Stimulated activated CD8-positive, alpha-beta memory T cell treated with anti-CD3 and anti-CD28 coated beads, Interleukin-15, amount 100 ng/mL, for 48 hours (primary cell): ENCODE results near the gene RHOBTB3.
"Not testable (repeated sequence)": the region's sequence is repeated elsewhere in the genome, so short reads cannot be mapped to it uniquely, and the experiment has no call there.

Source experiments
- DNase-seq, 2 donors: peaks; one replicate each; pipeline ENCODE4 v3.0.0-alpha.2; 2020; ENCODE audit warnings: low read depth in 2 of 2

Gene RHOBTB3, protein sequence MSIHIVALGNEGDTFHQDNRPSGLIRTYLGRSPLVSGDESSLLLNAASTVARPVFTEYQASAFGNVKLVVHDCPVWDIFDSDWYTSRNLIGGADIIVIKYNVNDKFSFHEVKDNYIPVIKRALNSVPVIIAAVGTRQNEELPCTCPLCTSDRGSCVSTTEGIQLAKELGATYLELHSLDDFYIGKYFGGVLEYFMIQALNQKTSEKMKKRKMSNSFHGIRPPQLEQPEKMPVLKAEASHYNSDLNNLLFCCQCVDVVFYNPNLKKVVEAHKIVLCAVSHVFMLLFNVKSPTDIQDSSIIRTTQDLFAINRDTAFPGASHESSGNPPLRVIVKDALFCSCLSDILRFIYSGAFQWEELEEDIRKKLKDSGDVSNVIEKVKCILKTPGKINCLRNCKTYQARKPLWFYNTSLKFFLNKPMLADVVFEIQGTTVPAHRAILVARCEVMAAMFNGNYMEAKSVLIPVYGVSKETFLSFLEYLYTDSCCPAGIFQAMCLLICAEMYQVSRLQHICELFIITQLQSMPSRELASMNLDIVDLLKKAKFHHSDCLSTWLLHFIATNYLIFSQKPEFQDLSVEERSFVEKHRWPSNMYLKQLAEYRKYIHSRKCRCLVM

DNA sequence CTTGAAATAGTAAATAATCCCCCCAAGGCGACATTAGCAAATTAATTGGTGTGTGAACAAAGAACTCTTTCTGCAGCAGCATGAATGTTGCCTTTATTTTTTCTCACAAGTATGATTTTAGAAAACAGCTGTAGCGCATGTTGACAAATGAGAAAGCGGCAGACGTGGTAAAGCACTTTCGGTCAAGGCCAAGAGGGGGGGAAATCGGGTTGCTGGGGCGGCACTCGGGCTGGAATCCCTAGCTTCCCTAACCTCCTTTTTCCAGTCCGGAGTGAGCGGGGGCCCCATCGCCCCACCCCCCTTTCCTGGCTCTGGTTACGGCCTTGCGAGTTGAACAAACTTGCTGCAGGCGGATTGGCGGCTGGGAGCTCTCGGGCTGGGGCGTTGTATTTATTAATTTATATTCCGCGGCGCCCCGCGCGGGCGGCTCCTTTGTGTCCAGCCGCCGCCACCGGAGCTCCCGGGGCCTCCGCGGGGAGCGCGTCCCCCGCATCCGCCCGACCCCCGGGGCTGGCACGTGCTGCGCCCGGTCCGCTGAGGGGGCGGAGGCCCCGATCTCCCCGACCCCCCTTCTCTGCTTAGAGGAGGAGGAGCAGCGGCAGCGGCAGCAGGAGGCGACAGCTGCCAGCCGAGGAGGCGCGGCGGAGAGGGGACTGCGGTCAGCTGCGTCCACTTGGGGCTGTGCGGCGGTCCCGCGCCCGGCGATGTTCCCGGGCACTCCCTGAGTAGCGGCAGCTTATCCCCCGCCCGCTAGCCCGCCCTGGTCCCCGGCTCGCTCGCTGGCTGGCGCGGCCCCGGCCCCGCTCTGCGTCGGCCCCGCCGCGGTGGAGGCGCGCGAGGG is at the start of gene RHOBTB3:
RHOBTB3 (plus strand) TSS at position 607 of the 841 bp plus-strand sequence. CDS start 347 bp downstream, outside the sequence.
- peak; percentile 13 to 18 for DNase-seq

DNA sequence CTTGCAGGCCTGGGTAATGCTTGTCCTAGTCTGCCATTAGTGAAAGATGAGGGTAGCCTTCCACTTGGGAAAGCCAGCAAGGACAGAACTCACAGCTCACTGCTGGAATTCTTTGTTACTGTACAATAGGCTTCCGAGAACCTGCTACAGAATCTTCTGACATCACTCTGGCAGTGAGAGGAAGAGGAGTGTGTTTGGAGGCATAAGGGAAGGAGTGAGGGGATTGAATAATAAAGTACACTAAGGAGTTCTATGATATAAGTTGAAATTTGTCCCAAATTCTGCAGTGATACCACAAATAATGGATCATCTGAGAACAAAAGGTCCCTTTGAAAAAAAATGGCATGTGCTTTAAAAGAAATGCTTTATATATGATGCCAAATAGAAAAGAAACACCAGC is 48.2 kb upstream of the RHOBTB3 start, which contains the start of gene SPATA9:
SPATA9 (minus strand) TSS at position 101 of the 400 bp plus-strand sequence. CDS start 137 bp downstream, outside the sequence.
- no peak for DNase-seq

GRCh38 chr5:95684361-95684760 is 46.8 kb upstream of the RHOBTB3 start:
- no peak for DNase-seq

DNA sequence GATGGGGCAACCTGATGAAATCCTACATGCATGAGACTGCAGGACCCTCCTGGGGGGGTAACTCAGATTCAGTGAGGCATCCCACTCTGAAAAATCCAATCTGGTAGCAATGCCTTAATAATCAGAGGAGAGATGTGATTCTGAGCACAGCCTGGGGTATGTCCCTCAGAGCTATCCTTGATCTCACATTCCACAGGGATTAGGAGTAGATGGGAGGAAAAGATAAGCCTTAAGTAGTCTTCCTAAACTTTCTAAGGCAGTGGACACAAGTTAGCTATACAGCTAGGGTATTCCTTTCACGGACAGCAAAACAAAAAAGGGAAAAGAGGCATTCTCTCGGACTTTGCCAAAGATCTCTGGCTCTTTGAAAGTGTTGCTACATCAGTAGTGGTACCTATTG is 44.5 kb upstream of the RHOBTB3 start:
- no peak for DNase-seq

GRCh38 chr5:95689680-95690079 is 41.5 kb upstream of the RHOBTB3 start:
- DNase-seq = no peak

GRCh38 chr5:95690333-95690732 is 40.8 kb upstream of the RHOBTB3 start:
- DNase-seq = no peak

DNA sequence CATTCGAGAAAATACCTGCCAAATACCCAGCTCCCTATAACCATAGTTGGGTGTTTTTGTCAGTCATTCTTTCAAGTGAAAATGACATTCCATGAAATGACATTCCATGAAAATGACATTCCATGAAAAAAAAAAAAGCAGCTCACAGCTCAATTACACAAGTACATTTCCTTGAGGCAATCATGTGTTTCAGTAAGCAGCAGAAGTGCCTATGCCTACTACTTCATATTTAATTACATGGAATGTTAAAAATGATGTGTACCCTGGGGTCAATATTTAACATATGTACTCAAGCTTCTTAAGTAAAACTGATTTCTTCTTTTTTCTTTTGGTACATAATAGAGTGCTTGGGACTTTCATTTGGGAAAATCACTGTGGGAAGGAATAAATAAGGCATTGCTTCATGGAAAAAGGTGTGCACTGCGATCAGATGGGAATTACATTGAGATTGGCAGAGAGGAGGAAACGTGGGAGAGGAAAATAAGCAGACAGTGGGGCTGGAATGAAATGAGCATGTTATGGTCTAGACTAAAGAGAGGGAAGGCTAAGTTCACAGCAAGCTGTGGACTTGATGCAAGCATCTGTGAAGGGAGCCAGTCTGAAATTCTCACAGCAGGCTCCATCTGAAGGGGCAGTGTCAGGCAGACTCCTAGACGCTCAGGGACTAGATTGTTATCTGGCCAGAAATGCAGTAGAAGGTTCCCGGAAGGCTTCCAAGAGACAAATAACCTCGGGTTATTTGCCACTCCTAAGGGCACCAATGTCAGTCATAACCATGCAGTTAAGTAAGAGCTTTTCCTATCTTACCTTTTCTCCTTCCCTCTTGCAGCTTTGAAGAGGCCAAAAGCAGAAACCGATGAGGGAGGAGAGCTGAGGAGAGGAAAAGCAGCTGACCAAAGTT is 33.1 kb upstream of the RHOBTB3 start:
- DNase-seq = no peak

GRCh38 chr5:95699337-95699736 is 31.8 kb upstream of the RHOBTB3 start:
- DNase-seq = no peak

DNA sequence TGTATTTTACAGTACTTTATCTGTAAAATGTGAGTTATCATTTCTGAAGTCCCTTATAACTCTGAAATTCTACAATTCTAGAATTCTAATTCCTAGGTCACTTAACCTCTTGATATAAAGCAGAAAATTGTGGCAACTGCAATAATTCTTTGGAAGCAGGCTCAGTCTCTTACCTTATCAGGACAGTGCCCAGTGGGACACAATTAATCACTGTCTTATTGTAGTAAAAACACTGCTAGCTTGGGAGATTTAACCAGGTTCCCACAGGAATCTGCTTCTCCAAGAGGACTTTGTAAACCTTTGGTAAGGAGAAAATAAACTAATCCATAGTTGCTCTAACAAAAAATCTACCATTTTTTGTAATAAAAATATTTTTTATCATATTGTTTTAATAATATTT is 30.1 kb upstream of the RHOBTB3 start:
- no peak for DNase-seq

- DNase-seq = no peak
These were observed 27.0 kb upstream of the RHOBTB3 start for GRCh38 chr5:95704150-95704549.

DNA sequence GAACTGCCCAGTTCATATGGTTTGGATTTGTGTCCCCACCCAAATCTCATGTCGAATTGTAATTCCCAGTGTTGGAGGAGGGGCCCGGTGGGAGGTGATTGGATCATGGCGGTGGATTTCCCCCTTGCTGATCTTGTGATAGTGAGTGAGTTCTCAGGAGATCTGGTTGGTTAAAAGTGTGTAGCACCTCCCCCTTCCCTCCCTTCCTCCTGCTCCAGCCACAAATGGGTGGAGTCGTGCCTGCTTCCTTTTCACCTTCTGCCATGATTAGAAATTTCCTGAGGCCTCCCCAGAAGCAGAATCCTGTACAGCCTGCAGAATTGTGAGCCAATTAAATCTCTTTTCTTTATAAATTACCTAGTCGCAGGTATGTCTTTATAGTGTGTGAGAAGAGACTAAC is 24.9 kb upstream of the RHOBTB3 start:
- not testable (repeated sequence) for DNase-seq

GRCh38 chr5:95707055-95707454 is 24.1 kb upstream of the RHOBTB3 start:
- no peak for DNase-seq

GRCh38 chr5:95707534-95708188 is 23.5 kb upstream of the RHOBTB3 start:
- DNase-seq = not testable (repeated sequence)

GRCh38 chr5:95708876-95709275 is 22.3 kb upstream of the RHOBTB3 start:
- DNase-seq = no peak

GRCh38 chr5:95709967-95710650 is 21.0 kb upstream of the RHOBTB3 start:
- no peak for DNase-seq

- DNase-seq = not testable (repeated sequence)
These were observed 20.3 kb upstream of the RHOBTB3 start for GRCh38 chr5:95710651-95711500.

DNA sequence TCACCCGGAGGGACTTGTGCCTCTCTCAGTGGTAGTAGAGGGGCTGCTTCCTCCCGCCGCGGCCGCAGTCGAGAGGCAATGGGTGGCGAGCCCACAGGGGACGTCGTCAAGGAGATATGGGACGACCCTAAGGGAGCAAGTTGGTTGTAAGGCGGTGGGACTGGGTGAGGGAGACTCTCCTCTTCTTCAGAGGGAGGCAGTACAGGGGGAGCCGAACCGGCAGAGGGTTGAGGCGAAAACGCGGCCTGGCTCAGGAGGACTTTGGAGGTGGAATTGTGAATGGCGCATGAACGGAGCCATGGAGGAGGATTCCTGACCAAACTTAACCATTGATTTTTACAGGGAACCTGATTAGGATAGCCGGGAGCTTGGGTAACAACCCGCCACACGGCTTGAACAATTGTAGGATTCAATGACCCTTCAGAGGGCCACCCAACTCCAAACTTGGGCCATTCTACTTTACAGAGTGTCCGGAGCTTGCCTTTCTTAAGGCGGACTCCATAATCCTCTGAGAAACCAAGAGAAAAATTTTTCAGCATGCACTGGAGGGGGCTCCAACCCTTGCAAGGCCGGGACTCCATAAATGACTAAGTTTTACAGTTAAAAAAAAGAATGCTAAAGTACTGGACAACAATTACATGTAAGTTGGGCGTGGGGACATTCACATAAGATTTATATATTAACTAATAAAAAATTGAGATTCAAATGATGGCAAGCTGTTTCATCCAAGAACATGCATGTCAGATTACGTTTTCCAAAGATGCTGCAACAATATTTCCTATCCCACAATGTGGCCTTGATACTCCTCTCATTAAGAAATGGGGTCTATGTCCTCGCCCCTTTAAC is 19.4 kb upstream of the RHOBTB3 start:
- no peak for DNase-seq

GRCh38 chr5:95712347-95712958 is 18.7 kb upstream of the RHOBTB3 start:
- DNase-seq = peak; percentile 28 to 48
